ENCODE data around the gene GRAMD1A.

The GRAMD1A gene

DNA sequence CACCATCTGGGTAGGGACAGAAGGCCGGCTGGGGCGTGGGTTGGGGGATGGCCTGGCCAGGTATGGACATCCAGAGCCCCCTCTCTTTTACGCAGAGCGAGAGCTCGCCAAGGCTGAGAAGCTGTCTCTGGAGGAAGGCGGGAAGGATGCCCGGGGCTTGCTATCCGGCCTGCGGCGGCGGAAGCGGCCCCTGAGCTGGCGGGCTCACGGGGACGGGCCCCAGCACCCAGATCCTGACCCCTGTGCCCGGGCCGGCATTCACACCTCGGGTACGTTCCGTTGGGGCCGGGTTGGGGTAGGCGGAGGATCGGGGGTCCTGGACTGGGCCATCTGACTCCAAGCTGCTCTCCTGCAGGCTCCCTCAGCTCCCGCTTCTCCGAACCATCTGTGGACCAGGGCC is 21.5 kb downstream of the GRAMD1A start:
- H3K23ac ChIP-seq (ENCODE audit: low read length in 2 of 2): no peak overlapping the region

DNA sequence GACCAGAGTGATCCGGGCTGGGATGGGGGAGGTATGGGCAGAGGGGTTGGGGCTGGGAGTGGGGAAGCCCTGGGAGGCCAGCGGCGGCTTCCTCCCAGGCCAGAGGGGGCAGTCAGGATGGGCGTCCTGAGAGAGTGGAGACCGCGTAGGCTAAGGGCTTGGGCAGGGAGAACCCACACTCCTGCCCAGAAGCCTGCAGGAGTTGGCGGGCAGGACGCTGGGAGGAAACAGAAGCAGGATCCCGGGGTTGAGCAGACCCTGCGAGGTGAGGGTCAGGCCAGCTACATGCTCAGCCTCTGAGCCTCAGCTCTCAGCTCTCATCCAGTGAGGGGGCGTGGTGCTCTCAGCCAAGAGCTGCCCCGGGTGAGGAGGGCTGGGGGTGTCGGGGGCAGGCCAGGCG is 22.3 kb downstream of the GRAMD1A start:
- Histone ChIP-seq H2BK5ac (ENCODE audit: low read depth, low read length, poor library complexity, severe bottlenecking) (no peak overlapping the region), H2AK5ac (ENCODE audit: low read length, severe bottlenecking) (no peak overlapping the region), H3K4me2 (ENCODE audit: low read length, poor library complexity, severe bottlenecking) (no peak overlapping the region), H3K9me3 (ENCODE audit: control insufficient read depth, low read length) (no peaks in the 10 kb centered on the region), H3K9ac (ENCODE audit: low read length) (no peak overlapping the region), H2AFZ (ENCODE audit: low read depth, low read length) (no peak overlapping the region), H3K27me3 (ENCODE audit: control insufficient read depth in 1 of 2, insufficient read depth in 1 of 2, low read length in 2 of 2) (no peaks in the 10 kb centered on the region), H3K4me3 (ENCODE audit: insufficient read depth in 1 of 2, low read depth in 1 of 2, low read length in 2 of 2) (no peak overlapping the region), H3K14ac (ENCODE audit: low read length in 2 of 2) (no peak overlapping the region), H3K79me1 (replicated peaks; ENCODE audit: low read length, poor library complexity, severe bottlenecking) (peaks cover 16% of the 10 kb centered on the region), H4K8ac (ENCODE audit: low read length) (no peak overlapping the region), H3K23ac (ENCODE audit: low read length in 2 of 2) (no peak overlapping the region), H2BK12ac (ENCODE audit: low read length in 2 of 2) (no peak overlapping the region), H3K18ac (ENCODE audit: low read depth in 1 of 2, low read length in 2 of 2) (no peak overlapping the region), H2BK15ac (ENCODE audit: low read depth, poor library complexity, severe bottlenecking) (no peak overlapping the region), H3K36me3 (ENCODE audit: control insufficient read depth in 1 of 2, insufficient read depth in 2 of 2, low read depth in 1 of 2, low read length in 2 of 2) (peaks cover 84 to 95% of the 10 kb centered on the region in 2 experiments), H3K4ac (ENCODE audit: low read depth in 1 of 2, low read length in 2 of 2) (no peak overlapping the region), H2BK120ac (ENCODE audit: low read depth, low read length) (no peak overlapping the region), H4K91ac (ENCODE audit: low read length) (no peak overlapping the region), H3K27ac (ENCODE audit: low read length, poor library complexity, severe bottlenecking) (no peak overlapping the region), H3K4me1 (ENCODE audit: control insufficient read depth, insufficient read depth, low read depth, low read length) (peaks cover 1% of the 10 kb centered on the region)
- no peak for DNase-seq
- 89% methylated on average over 14 of the region's 14 CpGs for WGBS

More for the DNA sequence above, 21.5 kb downstream of the GRAMD1A start:
- DNase-seq: no peak
- WGBS: over 99% methylated on average over 25 of the region's 25 CpGs
- no peak overlapping the region for H2BK12ac ChIP-seq (ENCODE audit: low read length in 2 of 2)
- no peak overlapping the region for H3K27ac ChIP-seq (ENCODE audit: low read length, poor library complexity, severe bottlenecking)
- H2AK5ac ChIP-seq (ENCODE audit: low read length, severe bottlenecking): no peak overlapping the region
- no peak overlapping the region for H3K4ac ChIP-seq (ENCODE audit: low read depth in 1 of 2, low read length in 2 of 2)
- no peak overlapping the region for H2AFZ ChIP-seq (ENCODE audit: low read depth, low read length)
- H3K18ac ChIP-seq (ENCODE audit: low read depth in 1 of 2, low read length in 2 of 2): no peak overlapping the region
- peaks cover 1% of the 10 kb centered on the region for H3K4me1 ChIP-seq (ENCODE audit: control insufficient read depth, insufficient read depth, low read depth, low read length)
- H2BK15ac ChIP-seq (ENCODE audit: low read depth, poor library complexity, severe bottlenecking): no peak overlapping the region
- no peaks in the 10 kb centered on the region for H3K9me3 ChIP-seq (ENCODE audit: control insufficient read depth, low read length)
- no peak overlapping the region for H3K4me3 ChIP-seq (ENCODE audit: insufficient read depth in 1 of 2, low read depth in 1 of 2, low read length in 2 of 2)
- no peak overlapping the region for H3K14ac ChIP-seq (ENCODE audit: low read length in 2 of 2)
- no peak overlapping the region for H4K91ac ChIP-seq (ENCODE audit: low read length)
- no peak overlapping the region for H4K8ac ChIP-seq (ENCODE audit: low read length)
- peaks cover 81 to 92% of the 10 kb centered on the region in 2 experiments for H3K36me3 ChIP-seq (ENCODE audit: control insufficient read depth in 1 of 2, insufficient read depth in 2 of 2, low read depth in 1 of 2, low read length in 2 of 2)
- no peak overlapping the region for H3K4me2 ChIP-seq (ENCODE audit: low read length, poor library complexity, severe bottlenecking)
- no peak overlapping the region for H2BK5ac ChIP-seq (ENCODE audit: low read depth, low read length, poor library complexity, severe bottlenecking)
- H3K9ac ChIP-seq (ENCODE audit: low read length): no peak overlapping the region
- H3K79me1 ChIP-seq (replicated peaks; ENCODE audit: low read length, poor library complexity, severe bottlenecking): peaks cover 17% of the 10 kb centered on the region
- H2BK120ac ChIP-seq (ENCODE audit: low read depth, low read length): no peak overlapping the region
- H3K27me3 ChIP-seq (ENCODE audit: control insufficient read depth in 1 of 2, insufficient read depth in 1 of 2, low read length in 2 of 2): no peaks in the 10 kb centered on the region

DNA sequence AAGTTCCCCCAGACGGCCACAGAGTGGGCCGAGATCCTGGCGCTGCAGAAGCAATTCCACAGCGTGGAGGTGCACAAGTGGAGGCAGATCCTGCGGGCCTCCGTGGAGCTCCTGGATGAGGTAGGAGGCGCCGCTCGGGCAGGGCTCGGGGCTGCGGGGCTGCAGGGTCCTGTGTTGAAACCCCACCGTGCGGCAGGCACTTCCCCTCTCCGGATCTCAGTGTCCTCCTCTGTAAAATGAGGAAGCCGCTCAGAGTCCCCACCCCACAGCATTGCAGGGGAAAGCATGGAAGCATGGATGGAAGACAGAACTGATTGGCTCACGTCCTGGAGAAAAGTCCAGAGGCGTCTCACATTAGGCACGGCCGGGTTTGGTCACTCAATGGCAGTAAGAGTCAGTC is 23.3 kb downstream of the GRAMD1A start:
- Histone ChIP-seq H2BK120ac (ENCODE audit: low read depth, low read length) (no peak overlapping the region), H2AK5ac (ENCODE audit: low read length, severe bottlenecking) (no peak overlapping the region), H3K4ac (ENCODE audit: low read depth in 1 of 2, low read length in 2 of 2) (no peak overlapping the region), H3K9me3 (ENCODE audit: control insufficient read depth, low read length) (no peaks in the 10 kb centered on the region), H3K14ac (ENCODE audit: low read length in 2 of 2) (no peak overlapping the region), H4K8ac (ENCODE audit: low read length) (no peak overlapping the region), H3K4me3 (ENCODE audit: insufficient read depth in 1 of 2, low read depth in 1 of 2, low read length in 2 of 2) (no peak overlapping the region), H3K4me1 (ENCODE audit: control insufficient read depth, insufficient read depth, low read depth, low read length) (peaks cover 9% of the 10 kb centered on the region), H2BK5ac (ENCODE audit: low read depth, low read length, poor library complexity, severe bottlenecking) (no peak overlapping the region), H3K27me3 (ENCODE audit: control insufficient read depth in 1 of 2, insufficient read depth in 1 of 2, low read length in 2 of 2) (no peaks in the 10 kb centered on the region), H3K23ac (ENCODE audit: low read length in 2 of 2) (no peak overlapping the region), H3K18ac (ENCODE audit: low read depth in 1 of 2, low read length in 2 of 2) (no peak overlapping the region), H3K79me1 (replicated peaks; ENCODE audit: low read length, poor library complexity, severe bottlenecking) (peaks cover 14% of the 10 kb centered on the region), H2AFZ (ENCODE audit: low read depth, low read length) (no peak overlapping the region), H3K36me3 (ENCODE audit: control insufficient read depth in 1 of 2, insufficient read depth in 2 of 2, low read depth in 1 of 2, low read length in 2 of 2) (peaks cover 87 to 98% of the 10 kb centered on the region in 2 experiments), H2BK15ac (ENCODE audit: low read depth, poor library complexity, severe bottlenecking) (no peak overlapping the region), H3K27ac (ENCODE audit: low read length, poor library complexity, severe bottlenecking) (no peak overlapping the region), H2BK12ac (ENCODE audit: low read length in 2 of 2) (no peak overlapping the region), H3K4me2 (ENCODE audit: low read length, poor library complexity, severe bottlenecking) (no peak overlapping the region), H4K91ac (ENCODE audit: low read length) (no peak overlapping the region), H3K9ac (ENCODE audit: low read length) (no peak overlapping the region)
- DNase-seq: no peak
- 94% methylated on average over 19 of the region's 19 CpGs for WGBS

DNA sequence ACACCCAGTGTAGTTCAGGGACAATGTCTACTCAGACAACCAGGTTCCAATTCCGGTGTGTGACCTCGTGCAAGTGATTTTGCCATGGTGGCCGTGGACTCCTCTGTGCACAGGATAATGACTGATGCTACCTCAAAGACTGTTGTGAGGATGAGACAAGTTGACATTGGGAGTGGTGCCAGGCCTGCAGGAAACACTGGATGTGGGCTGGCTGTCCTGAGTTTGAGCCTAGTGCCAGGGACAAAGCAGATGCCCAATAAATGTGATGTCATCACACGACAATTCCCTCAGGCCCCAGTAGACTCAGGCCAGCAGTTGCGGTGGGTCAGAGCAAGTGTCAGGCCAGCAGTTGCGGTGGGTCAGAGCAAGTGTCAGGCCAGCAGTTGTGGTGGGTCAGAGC is 24.0 kb downstream of the GRAMD1A start:
- no peak for DNase-seq
- no peak overlapping the region for H2BK15ac ChIP-seq (ENCODE audit: low read depth, poor library complexity, severe bottlenecking)
- H3K9me3 ChIP-seq (ENCODE audit: control insufficient read depth, low read length): no peaks in the 10 kb centered on the region
- H2BK12ac ChIP-seq (ENCODE audit: low read length in 2 of 2): no peak overlapping the region
- H3K4me3 ChIP-seq (ENCODE audit: insufficient read depth in 1 of 2, low read depth in 1 of 2, low read length in 2 of 2): no peak overlapping the region
- H4K8ac ChIP-seq (ENCODE audit: low read length): no peak overlapping the region
- no peak overlapping the region for H4K91ac ChIP-seq (ENCODE audit: low read length)
- H3K27ac ChIP-seq (ENCODE audit: low read length, poor library complexity, severe bottlenecking): no peak overlapping the region
- H3K14ac ChIP-seq (ENCODE audit: low read length in 2 of 2): no peak overlapping the region
- no peak overlapping the region for H3K4me2 ChIP-seq (ENCODE audit: low read length, poor library complexity, severe bottlenecking)
- no peak overlapping the region for H3K23ac ChIP-seq (ENCODE audit: low read length in 2 of 2)
- H3K4me1 ChIP-seq (ENCODE audit: control insufficient read depth, insufficient read depth, low read depth, low read length): peaks cover 9% of the 10 kb centered on the region
- no peak overlapping the region for H2AK5ac ChIP-seq (ENCODE audit: low read length, severe bottlenecking)
- H3K4ac ChIP-seq (ENCODE audit: low read depth in 1 of 2, low read length in 2 of 2): no peak overlapping the region
- H2AFZ ChIP-seq (ENCODE audit: low read depth, low read length): no peak overlapping the region
- H3K36me3 ChIP-seq (ENCODE audit: control insufficient read depth in 1 of 2, insufficient read depth in 2 of 2, low read depth in 1 of 2, low read length in 2 of 2): peaks cover 81 to 91% of the 10 kb centered on the region in 2 experiments
- H3K27me3 ChIP-seq (ENCODE audit: control insufficient read depth in 1 of 2, insufficient read depth in 1 of 2, low read length in 2 of 2): no peaks in the 10 kb centered on the region
- H3K9ac ChIP-seq (ENCODE audit: low read length): no peak overlapping the region
- H3K18ac ChIP-seq (ENCODE audit: low read depth in 1 of 2, low read length in 2 of 2): no peak overlapping the region
- no peak overlapping the region for H2BK120ac ChIP-seq (ENCODE audit: low read depth, low read length)
- 95% methylated on average over 6 of the region's 6 CpGs for WGBS
- no peak overlapping the region for H2BK5ac ChIP-seq (ENCODE audit: low read depth, low read length, poor library complexity, severe bottlenecking)
- H3K79me1 ChIP-seq (replicated peaks; ENCODE audit: low read length, poor library complexity, severe bottlenecking): peaks cover 8% of the 10 kb centered on the region

All from mesenchymal stem cell (in vitro differentiated cells and primary cell).